ENCODE measurements around the gene COQ8B.

DNA sequence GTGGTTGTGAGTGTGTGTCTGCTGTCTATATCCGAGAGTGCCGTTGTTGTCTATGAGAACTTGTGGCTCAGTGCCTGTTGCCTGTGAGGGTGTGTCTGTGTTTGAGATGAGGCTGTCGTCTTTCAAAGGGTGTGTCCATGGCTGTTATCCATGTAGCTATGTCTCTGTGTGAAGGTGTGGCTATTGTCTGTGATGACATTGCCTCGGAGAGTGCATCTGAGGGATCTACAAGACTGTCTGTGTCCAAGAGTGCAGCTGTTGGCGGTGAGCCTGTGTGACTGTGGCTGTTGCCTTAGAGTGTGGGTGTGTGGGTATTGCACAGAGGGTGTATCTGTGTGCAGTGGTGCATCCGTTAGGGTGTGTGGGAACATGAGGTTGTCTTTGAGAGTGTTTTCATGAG lies 31.1 kb downstream of the COQ8B start:
- TF ChIP-seq, protein P1, sequence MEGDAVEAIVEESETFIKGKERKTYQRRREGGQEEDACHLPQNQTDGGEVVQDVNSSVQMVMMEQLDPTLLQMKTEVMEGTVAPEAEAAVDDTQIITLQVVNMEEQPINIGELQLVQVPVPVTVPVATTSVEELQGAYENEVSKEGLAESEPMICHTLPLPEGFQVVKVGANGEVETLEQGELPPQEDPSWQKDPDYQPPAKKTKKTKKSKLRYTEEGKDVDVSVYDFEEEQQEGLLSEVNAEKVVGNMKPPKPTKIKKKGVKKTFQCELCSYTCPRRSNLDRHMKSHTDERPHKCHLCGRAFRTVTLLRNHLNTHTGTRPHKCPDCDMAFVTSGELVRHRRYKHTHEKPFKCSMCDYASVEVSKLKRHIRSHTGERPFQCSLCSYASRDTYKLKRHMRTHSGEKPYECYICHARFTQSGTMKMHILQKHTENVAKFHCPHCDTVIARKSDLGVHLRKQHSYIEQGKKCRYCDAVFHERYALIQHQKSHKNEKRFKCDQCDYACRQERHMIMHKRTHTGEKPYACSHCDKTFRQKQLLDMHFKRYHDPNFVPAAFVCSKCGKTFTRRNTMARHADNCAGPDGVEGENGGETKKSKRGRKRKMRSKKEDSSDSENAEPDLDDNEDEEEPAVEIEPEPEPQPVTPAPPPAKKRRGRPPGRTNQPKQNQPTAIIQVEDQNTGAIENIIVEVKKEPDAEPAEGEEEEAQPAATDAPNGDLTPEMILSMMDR (IDR thresholded peaks at IDR 0.05), result no peak
- TF ChIP-seq POLR2A (IDR thresholded peaks at IDR 0.05; ENCODE audit: low read depth), result no peak
